Glutamatergic neuron (in vitro differentiated cells): ENCODE measurements around the gene PSME1. TPM values are rescaled to one million over a fixed set of nuclear protein-coding genes. Genes with fewer than 3 reads are reported as not detected.

ENCODE experiments used
- DNase-seq: peaks from one replicate; pipeline ENCODE4 v3.0.0; 2022
- H3K27ac Mint-ChIP-seq: one replicate; pipeline ENCODE4 v1.8.0; 2020; ENCODE audit warnings: mild to moderate bottlenecking, mixed read lengths, inconsistent platforms; ENCODE audit not compliant: unreplicated experiment
- H3K27me3 Mint-ChIP-seq: one replicate; pipeline ENCODE4 v1.8.0; 2020; ENCODE audit warnings: mild to moderate bottlenecking, moderate library complexity, mixed read lengths, inconsistent platforms; ENCODE audit not compliant: unreplicated experiment
- H3K36me3 Mint-ChIP-seq: one replicate; pipeline ENCODE4 v1.8.0; 2020; ENCODE audit warnings: mild to moderate bottlenecking, mixed read lengths, inconsistent platforms; ENCODE audit not compliant: unreplicated experiment
- H3K4me1 Mint-ChIP-seq: one replicate; pipeline ENCODE4 v1.8.0; 2020; ENCODE audit warnings: mild to moderate bottlenecking, low read depth, mixed read lengths, inconsistent platforms; ENCODE audit not compliant: unreplicated experiment
- H3K4me3 Mint-ChIP-seq: one replicate; pipeline ENCODE4 v1.8.0; 2020; ENCODE audit warnings: mild to moderate bottlenecking, mixed read lengths, inconsistent platforms; ENCODE audit not compliant: unreplicated experiment
- H3K9me3 Mint-ChIP-seq: one replicate; pipeline ENCODE4 v1.8.0; 2020; ENCODE audit warnings: mild to moderate bottlenecking, moderate library complexity, mixed read lengths, inconsistent platforms; ENCODE audit not compliant: unreplicated experiment
- CTCF ChIP-seq: fragments of 200-600 bp; sonication (generic); IDR thresholded peaks from one replicate; pipeline ENCODE4 v1.5.0; 2021; ENCODE audit not compliant: partially characterized antibody, unreplicated experiment
- microRNA-seq: library from miRNA; unstranded; fragments of <30 nt; microRNA quantifications from one replicate; pipeline ENCODE4, GENCODE V29; 2020; ENCODE audit not compliant: unreplicated experiment
- total RNA-seq: library from RNA; stranded (reverse); fragmentation: NEBNext Ultra II Directional; extraction: Animal tissue kit (Norgen Biotek cat#: 25700); gene quantifications from one replicate; pipeline ENCODE4 v1.2.1, GENCODE V29; 2021; ENCODE audit not compliant: unreplicated experiment

PSME1 gene
- total RNA-seq, 1 donor from 2014 or later = 35.7 TPM

GRCh38 chr14:24185741-24186140 is 49.7 kb downstream of the PSME1 start:
- no peak for DNase-seq
- Mint-ChIP-seq H3K9me3 (peaks cover 3% of the 10 kb centered on the region), H3K36me3 (no peaks in the 10 kb centered on the region), H3K27me3 (peaks cover 7% of the 10 kb centered on the region), H3K27ac (no peak overlapping the region), H3K4me1 (peaks cover 2% of the 10 kb centered on the region), H3K4me3 (no peak overlapping the region)
- TF ChIP-seq CTCF = no peak

DNA sequence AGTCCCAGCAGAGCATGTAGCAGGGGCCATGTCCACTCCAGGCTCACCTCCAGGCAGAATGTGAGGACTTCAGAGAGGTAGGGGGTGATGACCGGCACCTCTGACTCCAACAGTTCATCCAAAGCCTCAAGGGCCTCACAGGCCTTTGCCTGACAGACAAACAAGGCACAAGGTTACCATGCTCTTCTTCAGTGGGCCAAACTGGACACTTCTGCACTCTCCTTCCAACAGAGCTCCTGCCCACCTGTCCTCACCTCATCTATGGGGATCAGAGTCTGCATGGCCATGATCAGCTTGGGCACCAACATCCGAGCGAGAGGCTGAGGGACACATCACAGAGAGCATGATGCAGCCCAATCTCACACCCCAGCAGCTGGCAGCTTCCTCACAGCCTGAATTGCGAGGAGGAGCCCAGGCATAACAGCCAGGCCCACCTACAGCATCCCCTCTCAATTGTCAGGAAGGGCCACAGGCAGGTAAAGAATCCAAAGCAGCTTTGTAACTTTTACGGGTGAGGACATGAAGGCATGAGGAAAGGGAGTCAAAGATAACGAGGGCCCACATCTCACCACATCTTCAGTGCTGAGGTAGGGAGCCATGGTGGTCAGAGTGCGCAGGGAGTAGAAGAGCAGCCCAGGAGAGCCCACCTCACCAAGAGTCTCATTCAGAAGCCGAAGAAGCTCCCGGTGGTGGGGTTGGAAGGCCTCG is 51.0 kb downstream of the PSME1 start:
- H3K27me3 Mint-ChIP-seq = peaks cover 3% of the 10 kb centered on the region
- peak overlapping the region; percentile 67 for H3K4me3 Mint-ChIP-seq
- H3K36me3 Mint-ChIP-seq = no peaks in the 10 kb centered on the region
- no peaks in the 10 kb centered on the region for H3K4me1 Mint-ChIP-seq
- TF ChIP-seq CTCF = no peak
- no peak overlapping the region for H3K27ac Mint-ChIP-seq
- DNase-seq = no peak
- peaks cover 3% of the 10 kb centered on the region for H3K9me3 Mint-ChIP-seq

DNA sequence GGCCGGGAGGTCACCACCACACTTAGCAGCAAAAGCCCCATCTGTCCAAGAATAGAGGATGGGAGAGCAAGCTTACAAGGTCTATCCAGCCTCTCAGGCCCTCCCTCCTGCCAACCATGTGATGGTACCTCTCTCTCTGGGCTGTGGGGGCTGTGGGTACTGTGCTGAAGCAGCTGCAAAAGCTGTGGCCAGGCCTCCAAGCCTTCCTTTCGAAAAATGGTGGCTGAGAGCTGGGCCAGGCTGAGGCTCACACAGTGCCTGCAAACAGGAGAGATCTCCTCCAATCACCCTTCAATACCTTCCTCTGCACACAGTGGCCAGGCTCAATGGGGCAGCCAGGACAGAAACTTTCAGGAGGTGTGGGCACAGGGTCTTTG is 51.5 kb downstream of the PSME1 start:
- no peak for DNase-seq
- peaks cover 3% of the 10 kb centered on the region for H3K27me3 Mint-ChIP-seq
- no peak for TF ChIP-seq CTCF
- no peaks in the 10 kb centered on the region for H3K4me1 Mint-ChIP-seq
- no peak overlapping the region for H3K27ac Mint-ChIP-seq
- H3K4me3 Mint-ChIP-seq = peak overlapping the region; percentile 85
- peaks cover 3% of the 10 kb centered on the region for H3K9me3 Mint-ChIP-seq
- H3K36me3 Mint-ChIP-seq = no peaks in the 10 kb centered on the region

Small RNA genes lying within 50 kb of the gene (microRNA-seq; reads per million reads assigned to microRNA genes)
- not detected for gene MIR7703

Other genes with a start within 250 kb of the PSME1 start
- gene DHRS4, start 182.4 kb upstream of the PSME1 start, total RNA-seq = 6.1 TPM
- 10.4 TPM for gene DHRS4L2, start 147.3 kb upstream of the PSME1 start, total RNA-seq
- gene CARMIL3, start 84.2 kb upstream of the PSME1 start, total RNA-seq = 108 TPM
- 0.44 TPM for gene CPNE6, start 64.6 kb upstream of the PSME1 start, total RNA-seq
- 99.9 TPM for gene PCK2, start 41.9 kb upstream of the PSME1 start, total RNA-seq
- 54.1 TPM for gene DCAF11, start 21.4 kb upstream of the PSME1 start, total RNA-seq
- gene NRL, start 21.2 kb upstream of the PSME1 start, total RNA-seq = 3.7 TPM
- 0.66 TPM for gene FITM1, start 5.5 kb upstream of the PSME1 start, total RNA-seq
- gene EMC9, start 5.4 kb downstream of the PSME1 start, total RNA-seq = 18.1 TPM
- gene PSME2, start 10.4 kb downstream of the PSME1 start, total RNA-seq = 58.9 TPM
- 88.2 TPM for gene RNF31, start 11.3 kb downstream of the PSME1 start, total RNA-seq
- 31.0 TPM for gene IRF9, start 25.1 kb downstream of the PSME1 start, total RNA-seq
- gene REC8, start 35.9 kb downstream of the PSME1 start, total RNA-seq = 136 TPM
- gene IPO4, start 52.6 kb downstream of the PSME1 start, total RNA-seq = 25.5 TPM
- gene TM9SF1, start 59.2 kb downstream of the PSME1 start, total RNA-seq = 35.0 TPM
- gene TSSK4, start 69.5 kb downstream of the PSME1 start, total RNA-seq = not detected
- gene CHMP4A, start 77.3 kb downstream of the PSME1 start, total RNA-seq = 32.4 TPM
- 25.5 TPM for gene MDP1, start 79.9 kb downstream of the PSME1 start, total RNA-seq
- 169 TPM for gene NEDD8, start 96.2 kb downstream of the PSME1 start, total RNA-seq
- 55.8 TPM for gene GMPR2, start 96.7 kb downstream of the PSME1 start, total RNA-seq
- 67.0 TPM for gene TINF2, start 106.4 kb downstream of the PSME1 start, total RNA-seq
- 4.2 TPM for gene TGM1, start 127.0 kb downstream of the PSME1 start, total RNA-seq
- gene RABGGTA, start 135.4 kb downstream of the PSME1 start, total RNA-seq = 30.3 TPM
- 25.1 TPM for gene DHRS1, start 163.6 kb downstream of the PSME1 start, total RNA-seq
- gene NOP9, start 163.7 kb downstream of the PSME1 start, total RNA-seq = 29.2 TPM
- gene CIDEB, start 171.8 kb downstream of the PSME1 start, total RNA-seq = 1.8 TPM
- 8.9 TPM for gene LTB4R2, start 173.9 kb downstream of the PSME1 start, total RNA-seq
- gene LTB4R, start 175.3 kb downstream of the PSME1 start, total RNA-seq = 7.1 TPM
- gene ADCY4, start 198.9 kb downstream of the PSME1 start, total RNA-seq = not detected
- not detected for gene RIPK3, start 203.8 kb downstream of the PSME1 start, total RNA-seq
- 11.4 TPM for gene NFATC4, start 232.0 kb downstream of the PSME1 start, total RNA-seq